Right kidney (tissue), 1 donor: ENCODE data around the gene SLC6A8.
"Not testable (repeated sequence)": the region's sequence is repeated elsewhere in the genome, so short reads cannot be mapped to it uniquely, and the experiment has no call there.

Experiments used
- DNase-seq: peaks from one replicate; pipeline ENCODE4 v3.0.0-alpha.2; 2016

Gene SLC6A8

DNA sequence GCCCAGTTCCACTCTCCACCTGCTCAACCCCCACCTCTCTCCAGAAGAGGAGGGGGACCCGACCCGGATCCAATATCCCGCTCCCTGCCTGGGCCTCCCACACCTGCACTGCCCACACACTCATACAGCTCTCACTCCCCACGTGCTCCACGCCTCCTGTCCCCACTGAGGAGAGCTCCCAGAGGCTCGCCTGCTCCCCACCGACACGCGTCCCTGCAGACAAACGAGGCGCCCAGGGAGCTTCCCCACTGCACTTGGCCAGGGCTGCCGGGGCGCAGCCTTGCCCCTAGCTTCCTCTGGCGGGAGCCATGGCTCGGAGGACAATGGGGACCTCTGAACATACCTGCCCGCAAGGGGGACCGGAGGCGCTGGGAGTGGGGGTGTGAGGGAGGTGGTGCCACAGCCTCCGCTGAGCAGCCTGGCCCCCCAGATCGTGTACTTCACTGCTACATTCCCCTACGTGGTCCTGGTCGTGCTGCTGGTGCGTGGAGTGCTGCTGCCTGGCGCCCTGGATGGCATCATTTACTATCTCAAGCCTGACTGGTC lies 5.0 kb downstream of the SLC6A8 start:
- no peak for DNase-seq

DNA sequence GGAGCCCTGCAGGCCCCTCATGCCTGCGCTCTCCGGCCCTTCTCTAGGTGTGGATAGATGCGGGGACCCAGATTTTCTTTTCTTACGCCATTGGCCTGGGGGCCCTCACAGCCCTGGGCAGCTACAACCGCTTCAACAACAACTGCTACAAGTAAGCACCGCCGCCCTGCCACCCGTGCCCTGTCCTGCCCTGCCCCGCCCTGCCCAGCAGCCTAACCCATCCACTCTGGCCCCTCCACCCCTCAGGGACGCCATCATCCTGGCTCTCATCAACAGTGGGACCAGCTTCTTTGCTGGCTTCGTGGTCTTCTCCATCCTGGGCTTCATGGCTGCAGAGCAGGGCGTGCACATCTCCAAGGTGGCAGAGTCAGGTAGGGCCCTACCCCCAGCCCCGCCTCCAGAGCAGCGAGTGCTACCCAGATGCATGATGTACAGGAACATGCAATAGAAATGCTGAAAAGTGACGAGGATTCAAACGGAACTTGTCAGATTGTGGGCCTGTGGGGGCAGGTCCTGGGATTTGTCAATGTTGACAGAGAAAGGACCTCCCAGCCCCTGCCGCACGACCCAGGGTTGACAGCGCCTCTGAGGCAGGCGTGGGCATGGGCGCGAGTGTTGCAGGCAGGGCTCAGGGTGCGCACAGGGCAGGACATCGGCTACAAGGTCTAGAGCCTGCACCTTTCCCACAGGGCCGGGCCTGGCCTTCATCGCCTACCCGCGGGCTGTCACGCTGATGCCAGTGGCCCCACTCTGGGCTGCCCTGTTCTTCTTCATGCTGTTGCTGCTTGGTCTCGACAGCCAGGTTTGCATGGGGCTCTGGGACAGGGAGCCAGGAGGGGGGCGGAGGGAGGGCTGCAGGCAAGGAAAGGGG lies 5.7 kb downstream of the SLC6A8 start:
- DNase-seq, result no peak

DNA sequence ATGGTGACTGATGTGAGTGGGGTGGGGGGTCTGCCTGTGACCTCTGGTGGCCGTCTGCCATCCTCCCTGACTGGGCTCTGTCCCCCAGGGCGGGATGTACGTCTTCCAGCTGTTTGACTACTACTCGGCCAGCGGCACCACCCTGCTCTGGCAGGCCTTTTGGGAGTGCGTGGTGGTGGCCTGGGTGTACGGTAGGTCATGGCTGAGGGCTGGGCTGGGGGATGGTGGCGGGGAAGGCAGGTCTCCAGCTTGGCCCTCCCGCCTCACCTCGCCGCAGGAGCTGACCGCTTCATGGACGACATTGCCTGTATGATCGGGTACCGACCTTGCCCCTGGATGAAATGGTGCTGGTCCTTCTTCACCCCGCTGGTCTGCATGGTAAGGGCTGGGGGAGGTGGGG lies 6.5 kb downstream of the SLC6A8 start:
- DNase-seq, result not testable (repeated sequence)

DNA sequence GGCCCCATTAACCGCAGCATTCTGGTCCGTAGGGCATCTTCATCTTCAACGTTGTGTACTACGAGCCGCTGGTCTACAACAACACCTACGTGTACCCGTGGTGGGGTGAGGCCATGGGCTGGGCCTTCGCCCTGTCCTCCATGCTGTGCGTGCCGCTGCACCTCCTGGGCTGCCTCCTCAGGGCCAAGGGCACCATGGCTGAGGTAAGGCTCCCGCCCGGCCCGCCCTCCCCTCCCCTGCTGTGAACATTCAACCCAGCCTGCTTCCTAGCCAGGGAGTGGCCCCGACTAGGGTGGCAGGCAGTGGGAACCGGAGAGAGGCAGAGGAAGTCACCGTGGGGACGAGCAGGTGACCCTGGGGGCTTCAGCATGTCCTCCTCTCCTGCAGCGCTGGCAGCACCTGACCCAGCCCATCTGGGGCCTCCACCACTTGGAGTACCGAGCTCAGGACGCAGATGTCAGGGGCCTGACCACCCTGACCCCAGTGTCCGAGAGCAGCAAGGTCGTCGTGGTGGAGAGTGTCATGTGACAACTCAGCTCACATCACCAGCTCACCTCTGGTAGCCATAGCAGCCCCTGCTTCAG lies 7.1 kb downstream of the SLC6A8 start:
- DNase-seq, result no peak

DNA sequence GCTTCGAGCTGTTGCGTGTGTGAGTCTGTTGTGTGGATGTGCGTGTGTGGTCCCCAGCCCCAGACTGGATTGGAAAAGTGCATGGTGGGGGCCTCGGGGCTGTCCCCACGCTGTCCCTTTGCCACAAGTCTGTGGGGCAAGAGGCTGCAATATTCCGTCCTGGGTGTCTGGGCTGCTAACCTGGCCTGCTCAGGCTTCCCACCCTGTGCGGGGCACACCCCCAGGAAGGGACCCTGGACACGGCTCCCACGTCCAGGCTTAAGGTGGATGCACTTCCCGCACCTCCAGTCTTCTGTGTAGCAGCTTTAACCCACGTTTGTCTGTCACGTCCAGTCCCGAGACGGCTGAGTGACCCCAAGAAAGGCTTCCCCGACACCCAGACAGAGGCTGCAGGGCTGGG lies 8.4 kb downstream of the SLC6A8 start:
- DNase-seq, result no peak

DNA sequence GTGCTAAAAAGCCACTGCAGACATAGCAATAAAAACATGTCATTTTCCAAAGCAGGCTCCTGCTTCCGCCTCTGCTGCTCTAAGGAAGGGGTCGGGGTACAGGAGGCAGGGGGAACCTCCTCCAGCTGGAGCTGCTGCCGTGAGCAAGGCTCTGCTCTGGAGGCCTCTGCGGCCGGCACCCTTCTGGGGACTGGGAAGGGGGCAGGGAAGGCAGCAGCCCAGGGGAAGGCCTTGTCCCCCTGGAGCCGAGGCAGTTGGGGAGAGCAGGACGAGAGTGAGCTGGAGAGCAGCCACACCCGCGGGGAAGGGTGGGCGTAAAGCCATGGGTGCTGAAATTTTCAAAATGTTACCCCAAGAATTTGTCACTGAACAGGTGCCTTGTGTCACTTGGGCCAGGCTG lies 8.8 kb downstream of the SLC6A8 start:
- DNase-seq, result not testable (repeated sequence)

DNA sequence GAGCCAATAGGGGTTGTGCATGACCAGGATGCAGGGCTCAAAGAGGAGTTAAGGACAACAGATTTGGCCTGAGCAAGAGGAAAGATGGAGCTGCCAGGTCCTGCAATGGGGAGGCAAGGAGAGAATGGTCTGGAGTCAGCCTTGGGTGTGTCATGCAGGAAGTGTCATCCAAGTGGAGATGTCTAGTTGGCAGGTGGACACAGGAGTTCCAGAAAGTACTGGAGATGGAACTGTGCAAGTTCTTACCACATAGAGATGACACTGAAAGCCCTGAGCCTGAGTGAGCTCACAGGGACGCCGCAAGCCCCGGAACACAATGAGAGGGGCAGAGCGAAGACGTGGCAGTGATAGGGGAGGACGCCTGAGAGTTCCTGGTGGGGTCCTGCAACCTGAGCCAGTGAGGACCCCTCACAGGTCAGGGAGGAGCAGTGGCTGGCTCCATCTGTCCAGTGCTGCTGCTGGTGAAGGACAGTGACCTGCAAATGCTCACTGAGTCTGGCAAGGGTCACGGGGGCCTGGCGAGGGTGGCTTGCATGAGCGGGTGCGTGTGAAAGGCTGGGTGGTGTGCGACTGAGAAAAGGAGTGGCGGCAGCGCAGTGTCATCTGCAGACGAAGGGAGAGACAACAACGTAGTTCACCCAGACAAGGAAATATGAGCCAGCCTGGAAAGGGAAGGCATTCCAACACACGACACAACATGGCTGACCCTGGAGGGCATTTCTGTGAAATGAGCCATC lies 9.4 kb downstream of the SLC6A8 start:
- not testable (repeated sequence) for DNase-seq

DNA sequence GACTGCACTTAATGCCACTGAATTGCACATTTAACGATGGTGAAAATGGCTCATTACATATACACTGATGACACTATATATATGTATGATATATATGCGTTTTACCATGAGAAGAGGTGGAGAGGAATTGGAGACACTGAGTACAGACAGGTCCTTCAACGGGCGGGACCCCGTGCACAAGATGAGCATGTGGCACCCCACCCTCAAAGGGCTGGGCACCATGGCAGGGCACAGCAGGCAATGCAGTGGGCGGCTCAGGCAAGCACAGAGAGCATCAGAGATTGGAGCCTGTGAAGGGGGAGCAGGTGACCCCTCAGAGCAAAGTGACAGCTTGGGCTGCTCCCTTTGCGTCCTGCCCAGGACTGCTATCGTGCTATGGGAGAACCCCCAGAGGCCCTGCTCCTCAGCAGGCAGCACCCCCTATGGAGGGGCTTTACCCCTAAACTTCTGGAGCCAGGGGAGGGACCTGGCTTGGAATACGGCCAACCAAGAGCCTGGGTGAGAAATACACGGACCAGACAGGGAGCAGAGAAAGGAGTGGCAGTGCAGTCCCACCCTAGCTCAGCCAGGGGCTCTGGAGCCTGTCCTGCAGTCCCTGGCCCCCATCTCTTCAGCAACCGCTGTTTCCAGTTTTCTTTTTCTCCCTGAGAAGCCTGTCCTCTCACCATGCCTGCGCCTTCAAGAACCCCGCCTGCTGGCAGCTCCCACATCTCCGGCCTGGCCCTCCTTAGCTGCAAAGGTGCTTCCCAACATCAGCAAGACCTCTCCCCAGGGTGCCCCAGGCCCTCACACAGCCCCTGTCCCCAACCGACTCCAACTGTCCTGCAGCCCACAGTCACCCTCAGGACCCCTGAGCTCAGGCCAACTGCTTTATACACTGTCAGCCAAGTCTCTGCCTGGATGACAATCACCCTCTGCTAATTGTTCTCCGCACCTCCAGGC lies 10.5 kb downstream of the SLC6A8 start:
- no peak for DNase-seq

DNA sequence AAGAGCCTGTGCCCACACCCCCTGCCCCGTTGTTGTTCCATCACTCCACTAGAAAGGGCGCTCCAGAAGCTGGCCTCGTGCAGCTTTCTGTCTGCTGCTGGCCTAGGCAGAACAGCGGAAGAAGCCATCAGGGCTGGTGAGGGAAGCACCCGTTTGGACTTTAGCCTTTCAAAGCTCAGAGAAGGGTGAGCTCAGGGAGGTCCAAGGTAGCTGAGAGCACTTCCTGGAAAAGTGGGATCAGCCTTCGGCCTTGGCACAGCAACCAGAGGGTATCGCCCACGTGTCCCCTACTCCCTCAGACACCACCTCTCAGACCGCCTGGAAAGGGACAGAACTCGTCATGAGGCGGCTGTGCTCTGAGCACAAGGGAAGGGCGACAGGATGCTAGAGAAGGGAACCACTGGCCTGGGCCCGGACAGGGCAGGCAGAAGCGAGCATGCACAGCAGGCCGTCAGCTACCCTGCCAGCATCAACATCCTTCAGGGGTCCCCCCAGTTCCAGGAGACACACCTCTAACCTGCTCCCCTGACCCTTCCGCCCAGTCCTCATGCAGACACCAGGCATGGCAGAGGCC lies 11.6 kb downstream of the SLC6A8 start:
- DNase-seq, result not testable (repeated sequence)

DNA sequence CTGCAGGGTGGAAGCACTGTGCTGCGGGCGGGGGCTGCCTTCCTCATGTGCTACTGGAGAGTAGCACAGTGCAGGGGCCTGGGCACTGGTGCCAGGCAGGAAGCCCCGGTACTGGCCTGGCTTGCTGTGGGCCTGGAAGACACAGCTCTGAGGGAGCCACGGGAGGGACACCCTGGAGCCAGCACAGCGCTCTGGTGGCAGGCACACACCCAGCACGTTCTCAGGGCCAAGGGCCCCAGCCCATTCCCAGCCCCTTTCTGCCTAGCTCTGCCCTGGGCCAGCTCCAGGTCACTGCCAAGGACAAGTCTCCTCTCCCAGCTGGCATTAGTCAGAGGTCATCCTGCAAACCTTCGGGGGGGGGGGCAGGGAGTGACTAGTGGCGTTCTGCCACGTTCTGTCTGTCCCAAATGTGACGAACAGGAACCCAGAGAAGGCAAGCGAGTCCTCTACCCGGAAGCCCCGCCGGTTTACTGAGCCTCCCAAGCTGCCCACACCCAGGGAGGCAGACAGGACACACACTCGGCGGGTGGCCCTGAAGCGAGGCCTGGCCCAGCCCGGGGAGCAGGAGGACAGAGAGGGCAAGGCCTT lies 12.2 kb downstream of the SLC6A8 start:
- DNase-seq, result not testable (repeated sequence)

DNA sequence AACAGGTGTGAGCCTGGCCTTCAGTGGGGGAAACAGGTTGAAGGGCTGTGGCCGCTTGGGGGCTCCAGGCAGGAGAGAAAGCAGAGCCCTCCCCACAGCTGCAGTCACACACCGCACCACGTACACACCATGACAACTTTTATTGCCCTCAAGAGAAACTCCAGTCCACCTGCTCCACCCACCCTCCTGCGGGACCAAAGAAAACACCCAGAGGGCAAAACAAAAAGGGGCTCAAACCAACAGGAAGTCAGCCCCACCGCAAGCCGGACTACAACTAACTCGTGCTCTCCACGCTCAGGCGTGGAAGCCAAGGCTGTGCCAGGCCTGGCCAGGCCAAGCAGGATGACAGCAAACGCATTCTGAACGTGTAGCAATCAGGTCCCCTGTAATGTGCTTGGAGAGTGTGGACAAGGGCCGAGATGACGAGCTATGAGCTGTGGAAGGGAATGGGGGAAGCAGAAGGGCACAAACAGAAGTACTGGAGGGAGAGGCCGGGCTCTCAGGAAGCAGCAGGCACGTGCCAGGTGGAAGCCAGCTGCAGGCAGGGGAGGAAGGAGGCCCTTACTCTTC lies 12.7 kb downstream of the SLC6A8 start:
- no peak for DNase-seq

DNA sequence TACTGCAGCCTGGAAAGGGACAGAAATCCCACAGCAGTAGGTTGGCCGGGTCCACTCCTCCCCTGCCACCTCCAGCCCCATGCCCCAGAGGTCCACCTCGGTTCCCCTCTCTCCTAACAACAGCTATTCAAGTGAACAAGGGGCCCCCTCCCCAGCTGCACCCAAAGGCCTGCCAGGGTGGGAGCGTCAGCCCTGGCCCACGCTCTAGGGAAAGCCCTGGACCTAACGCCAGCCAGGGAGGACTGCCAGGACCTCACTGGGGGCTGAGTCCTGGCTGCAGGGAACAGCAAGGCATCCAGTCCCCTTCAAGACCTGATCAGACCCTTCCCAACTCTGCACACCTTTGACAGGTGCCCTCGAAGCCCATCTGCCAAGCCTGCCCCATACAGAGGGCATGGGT lies 13.2 kb downstream of the SLC6A8 start:
- DNase-seq, result no peak

DNA sequence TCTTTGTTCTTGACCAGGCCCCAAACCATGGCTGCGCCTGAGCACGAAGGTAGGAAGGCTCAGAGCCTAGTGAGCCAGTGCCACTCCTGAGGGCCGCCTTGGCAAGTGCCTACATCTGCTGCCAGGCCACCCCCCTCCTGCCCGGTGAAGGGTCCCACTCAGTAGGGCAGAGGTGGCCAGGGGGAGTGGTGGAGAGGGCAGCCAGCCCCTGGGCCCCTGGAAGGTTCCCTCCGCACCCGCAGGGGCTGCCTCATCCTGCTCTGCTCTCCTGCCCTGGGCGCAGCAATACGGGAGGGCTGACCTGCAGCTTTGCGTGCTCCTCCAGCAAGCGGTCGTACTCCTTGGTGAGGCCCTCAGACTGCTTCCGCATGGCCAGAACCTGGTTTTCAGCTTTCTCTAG lies 14.0 kb downstream of the SLC6A8 start:
- DNase-seq, result no peak

DNA sequence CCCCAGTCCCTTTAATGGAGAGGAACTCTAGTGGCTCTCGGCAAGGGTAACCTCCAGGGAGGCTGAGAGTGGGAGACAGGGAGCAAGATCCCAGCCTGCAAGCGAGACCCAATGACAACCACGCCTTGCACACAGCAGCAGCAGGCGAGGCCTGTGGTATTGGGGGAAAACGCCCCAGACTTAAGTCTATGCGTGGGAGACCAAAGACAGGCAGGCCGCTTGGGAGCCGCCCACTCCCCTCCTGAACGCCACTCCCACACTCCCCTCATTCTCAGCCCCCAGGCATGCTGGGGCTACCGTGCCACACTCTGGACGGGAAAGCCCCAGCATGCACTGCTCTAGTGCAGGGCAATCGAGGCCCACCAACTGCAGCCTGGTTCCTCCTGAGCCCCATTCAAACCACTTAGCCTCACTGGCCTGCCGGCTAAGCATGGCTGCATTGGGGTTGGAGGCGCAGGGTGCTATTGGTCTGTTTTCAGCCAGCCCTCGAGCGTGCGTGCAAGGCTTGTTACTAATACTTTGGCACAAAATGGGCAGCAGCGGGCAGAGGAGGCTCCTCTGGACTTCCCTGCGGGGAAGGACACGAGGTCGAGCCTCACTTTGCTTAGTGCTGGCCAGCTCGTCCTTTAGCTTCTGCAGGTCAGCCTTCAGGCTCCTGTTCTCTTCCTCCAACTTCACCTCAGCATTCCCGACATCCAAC lies 14.8 kb downstream of the SLC6A8 start:
- DNase-seq, result no peak

DNA sequence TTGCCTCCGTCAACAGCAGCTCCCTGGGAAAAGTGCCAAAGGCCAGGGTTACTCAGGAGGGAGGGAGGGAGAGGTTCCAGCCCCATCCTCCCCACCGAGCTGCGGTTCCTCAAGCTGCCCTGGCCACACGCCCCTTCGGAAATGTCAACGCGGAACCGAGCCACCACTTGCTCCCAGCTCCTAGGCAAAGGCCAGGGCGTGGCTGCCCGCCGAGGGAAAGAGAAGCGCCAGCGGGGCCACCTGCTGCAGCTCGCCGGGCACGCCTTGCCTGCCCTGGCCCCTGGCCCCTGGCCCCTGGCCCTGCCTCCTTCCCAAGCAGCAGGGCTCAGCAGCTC lies 15.3 kb downstream of the SLC6A8 start:
- DNase-seq, result no peak

DNA sequence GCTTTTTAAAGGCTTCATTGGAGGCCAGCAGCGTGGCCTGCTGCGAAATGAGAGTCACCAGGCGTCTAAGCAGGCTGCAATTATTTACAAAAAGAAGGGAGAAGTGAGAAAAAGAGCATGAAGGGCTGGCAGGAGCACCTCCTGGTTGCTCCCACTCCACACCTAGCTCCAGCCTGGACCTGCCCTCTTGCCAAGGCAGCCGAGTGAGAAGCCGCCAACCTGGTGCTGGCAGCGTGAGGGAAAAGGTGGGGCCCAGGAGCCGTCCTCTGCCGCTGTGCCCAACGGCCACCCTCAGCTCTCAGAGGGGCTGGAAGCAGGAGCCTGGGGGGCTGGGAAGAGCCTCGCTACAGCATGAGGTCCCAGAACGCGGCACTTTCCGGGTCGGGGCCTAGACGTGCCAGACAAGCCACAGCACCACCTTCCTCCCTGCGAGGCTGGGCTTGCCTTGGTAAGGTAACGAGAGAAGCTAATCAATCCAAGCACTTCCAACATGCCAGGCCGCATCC lies 16.3 kb downstream of the SLC6A8 start:
- no peak for DNase-seq

DNA sequence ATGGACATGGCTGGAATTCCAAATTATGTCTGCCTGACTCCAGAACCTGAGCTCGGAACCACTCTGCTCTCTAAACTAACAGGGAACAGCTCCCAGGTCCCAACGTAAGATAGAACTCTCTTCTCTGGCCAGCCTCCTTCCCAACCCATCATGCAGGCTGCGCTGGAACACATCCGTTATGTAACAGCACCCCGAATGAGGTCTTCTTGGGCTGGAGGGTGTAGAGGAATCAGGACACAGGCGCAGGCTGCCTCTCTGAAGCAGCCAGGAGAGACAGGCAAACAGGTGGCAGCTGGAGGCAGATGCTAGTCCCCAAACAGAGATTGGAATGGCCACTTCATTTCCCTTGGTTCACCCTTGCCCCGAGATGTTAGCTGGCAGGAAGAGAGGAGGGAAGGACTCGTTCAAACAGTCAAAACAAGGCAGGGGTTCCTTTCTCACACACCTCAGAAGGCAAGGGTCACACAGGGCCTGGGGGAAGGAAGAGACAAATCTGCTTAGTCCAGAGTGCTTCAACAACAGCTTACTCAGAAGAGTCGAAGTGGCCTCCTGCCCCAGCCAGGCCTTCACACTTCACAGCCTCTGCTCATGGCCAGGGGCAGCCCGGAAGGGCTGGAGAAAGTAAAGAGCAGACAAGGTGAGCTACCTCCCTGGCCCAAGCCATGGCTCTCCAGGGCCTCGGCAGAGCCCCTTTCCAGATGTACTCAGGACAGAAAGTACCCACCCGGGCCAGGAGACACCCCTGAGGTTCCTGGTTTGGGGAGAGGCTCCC lies 17.1 kb downstream of the SLC6A8 start:
- DNase-seq, result not testable (repeated sequence)

DNA sequence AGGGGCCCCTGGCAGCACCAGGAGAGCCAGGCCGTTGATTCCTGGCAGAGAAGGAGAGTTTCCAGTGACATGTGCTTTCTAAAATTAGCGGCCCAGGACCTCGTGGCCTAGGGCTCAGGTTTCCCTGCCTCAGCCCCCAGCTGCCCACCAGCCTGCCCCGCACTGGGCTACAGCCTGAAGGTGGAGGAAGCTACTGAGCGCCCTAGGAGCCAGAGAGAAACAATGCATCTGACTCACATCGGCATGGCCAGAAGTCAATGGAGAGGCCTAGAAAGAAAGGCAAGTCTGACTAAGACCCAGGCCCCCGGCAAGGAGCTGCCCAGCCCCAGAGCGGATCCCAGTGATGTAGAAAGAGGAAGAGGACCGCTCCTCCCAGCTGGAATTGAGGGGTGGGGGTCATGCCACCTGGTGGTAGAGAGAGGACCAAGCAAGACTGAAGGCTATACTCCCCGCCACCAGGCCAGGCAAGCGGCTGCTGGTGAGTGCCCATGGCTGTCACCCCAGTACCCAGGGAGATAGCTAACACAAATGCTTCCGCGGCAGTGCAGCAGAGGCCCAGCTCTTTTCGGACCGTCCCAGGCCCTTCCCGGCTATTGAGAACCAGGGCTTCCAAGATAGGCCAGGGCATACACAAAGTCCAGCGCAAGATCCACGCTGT lies 17.8 kb downstream of the SLC6A8 start:
- DNase-seq, result not testable (repeated sequence)

DNA sequence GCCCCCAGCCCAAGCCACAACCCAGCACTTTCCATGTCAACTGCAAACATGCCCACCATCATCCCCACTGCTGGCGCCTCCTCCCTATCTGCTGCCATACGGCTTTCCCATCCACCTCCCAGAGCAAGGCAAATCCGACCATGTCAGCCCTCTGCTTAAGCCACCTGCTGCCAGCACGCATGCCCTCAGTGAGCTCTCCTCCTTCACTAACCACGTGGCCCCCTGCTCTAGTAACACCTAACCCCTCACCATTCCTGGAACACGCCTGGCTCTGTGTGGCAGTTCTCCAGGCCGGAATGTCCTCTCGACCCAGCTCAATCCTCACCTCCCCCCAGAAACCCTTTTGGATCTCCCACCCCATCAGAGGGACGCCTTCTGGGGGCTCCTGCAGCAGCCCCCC lies 19.1 kb downstream of the SLC6A8 start:
- no peak for DNase-seq
